Osteocyte (in vitro differentiated cells): Measurements from ENCODE around the gene CCL14. TPM values are rescaled to one million over a fixed set of nuclear protein-coding genes. Genes with fewer than 3 reads are reported as not detected.

Experiments used
- DNase-seq: peaks from one replicate; pipeline ENCODE4 v3.0.0; 2021; ENCODE audit warnings: mixed read lengths; ENCODE audit not compliant: unreplicated experiment; ENCODE audit errors: extremely low spot score
- H3K27ac Mint-ChIP-seq: one replicate; pipeline ENCODE4 v1.8.0; 2021; ENCODE audit warnings: mild to moderate bottlenecking, mixed read lengths; ENCODE audit not compliant: unreplicated experiment
- H3K27me3 Mint-ChIP-seq: one replicate; pipeline ENCODE4 v1.8.0; 2021; ENCODE audit warnings: mixed read lengths; ENCODE audit not compliant: unreplicated experiment
- H3K36me3 Mint-ChIP-seq: one replicate; pipeline ENCODE4 v1.8.0; 2021; ENCODE audit warnings: mixed read lengths; ENCODE audit not compliant: unreplicated experiment
- H3K4me1 Mint-ChIP-seq: one replicate; pipeline ENCODE4 v1.8.0; 2021; ENCODE audit warnings: mixed read lengths; ENCODE audit not compliant: unreplicated experiment
- H3K4me3 Mint-ChIP-seq: one replicate; pipeline ENCODE4 v1.8.0; 2021; ENCODE audit warnings: mild to moderate bottlenecking, moderate library complexity, mixed read lengths; ENCODE audit not compliant: unreplicated experiment
- H3K9me3 Mint-ChIP-seq: one replicate; pipeline ENCODE4 v1.8.0; 2021; ENCODE audit warnings: mixed read lengths; ENCODE audit not compliant: unreplicated experiment
- CTCF ChIP-seq: fragments of 200-600 bp; sonication (generic); IDR thresholded peaks from 2 replicates; pipeline ENCODE4 v1.5.0; 2021; ENCODE audit warnings: antibody characterized with exemption, mild to moderate bottlenecking, moderate library complexity
- total RNA-seq: library from RNA; stranded (reverse); gene quantifications from 2 replicates; pipeline ENCODE4 v1.2.1, GENCODE V29; 2021

Gene CCL14
- total RNA-seq, 1 donor from 2014 or later: not detected

DNA sequence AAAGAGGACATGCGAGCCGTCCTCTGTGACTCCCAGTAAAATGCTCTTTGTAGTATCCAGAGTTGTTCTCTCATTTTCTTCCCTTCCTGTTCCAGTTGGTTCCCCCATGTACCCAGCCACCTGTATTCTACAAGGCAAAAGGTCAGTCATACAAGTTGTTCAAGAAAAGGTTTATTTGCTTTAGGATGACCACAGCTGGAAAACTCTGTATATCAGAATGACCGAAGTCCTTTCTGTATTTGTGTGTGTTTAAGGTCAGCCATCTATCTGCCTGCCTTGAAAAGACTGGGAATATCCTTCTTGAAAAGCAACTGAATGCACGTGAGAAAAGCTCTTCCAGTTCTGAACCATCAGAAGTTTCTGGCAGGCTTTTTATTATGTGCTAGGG is 13.6 kb downstream of the CCL14 start:
- Mint-ChIP-seq H3K36me3 (no peaks in the 10 kb centered on the region), H3K27me3 (peaks cover 11% of the 10 kb centered on the region)

DNA sequence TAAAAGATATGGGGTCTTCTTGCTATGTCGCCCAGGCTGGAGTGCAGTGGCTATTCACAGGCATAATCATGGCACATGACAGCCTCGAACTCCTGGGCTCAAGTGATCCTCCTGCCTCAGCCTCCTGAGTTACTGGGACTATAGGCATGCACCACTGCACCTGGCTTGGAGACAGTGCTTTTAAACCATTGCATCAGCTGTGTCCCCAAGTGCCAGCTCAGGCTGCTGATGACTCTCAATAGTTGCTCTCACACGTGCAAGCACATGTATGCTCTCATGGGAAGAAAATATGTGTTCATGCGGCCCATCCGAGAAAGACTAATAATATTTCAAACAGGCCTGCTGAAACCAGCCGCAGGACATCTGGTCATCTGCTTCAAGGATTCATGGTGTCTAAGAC is 14.0 kb downstream of the CCL14 start:
- DNase-seq: no peak
- no peak for TF ChIP-seq CTCF
- Mint-ChIP-seq H3K9me3 (no peaks in the 10 kb centered on the region), H3K4me1 (peaks cover 3% of the 10 kb centered on the region), H3K27ac (no peak overlapping the region), H3K4me3 (no peak overlapping the region), H3K36me3 (no peaks in the 10 kb centered on the region), H3K27me3 (peaks cover 12% of the 10 kb centered on the region)

More for the DNA sequence above, 13.6 kb downstream of the CCL14 start:
- Mint-ChIP-seq H3K4me1 (peaks cover 3% of the 10 kb centered on the region), H3K9me3 (no peaks in the 10 kb centered on the region), H3K27ac (no peak overlapping the region), H3K4me3 (no peak overlapping the region)
- no peak for DNase-seq
- no peak for TF ChIP-seq CTCF

DNA sequence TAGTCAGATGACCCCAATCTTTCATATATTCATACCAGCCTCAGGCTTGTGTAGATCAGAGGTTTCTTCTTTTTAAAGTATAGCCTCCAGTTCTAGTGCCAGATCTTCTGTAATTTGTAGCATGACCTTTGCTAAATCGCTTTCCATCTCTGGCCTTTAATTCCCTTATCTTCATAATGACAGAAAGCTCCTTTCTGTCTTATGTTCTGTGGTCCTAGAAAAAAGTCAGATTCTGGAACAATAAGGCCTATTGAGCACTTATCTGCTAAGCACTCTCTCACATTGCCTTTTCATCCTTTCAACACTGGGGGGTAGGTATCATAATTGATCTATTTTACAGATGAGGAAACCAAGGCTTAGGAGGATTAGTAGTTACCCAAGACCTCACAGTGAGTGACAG is 14.5 kb downstream of the CCL14 start:
- H3K9me3 Mint-ChIP-seq: no peaks in the 10 kb centered on the region
- H3K4me1 Mint-ChIP-seq: peaks cover 3% of the 10 kb centered on the region
- no peak overlapping the region for H3K27ac Mint-ChIP-seq
- H3K36me3 Mint-ChIP-seq: no peaks in the 10 kb centered on the region
- H3K4me3 Mint-ChIP-seq: no peak overlapping the region
- no peak for DNase-seq
- TF ChIP-seq CTCF: no peak
- H3K27me3 Mint-ChIP-seq: peaks cover 12% of the 10 kb centered on the region

- Mint-ChIP-seq H3K9me3 (no peaks in the 10 kb centered on the region), H3K4me3 (no peak overlapping the region), H3K27ac (no peak overlapping the region), H3K4me1 (peaks cover 3% of the 10 kb centered on the region), H3K36me3 (no peaks in the 10 kb centered on the region), H3K27me3 (peaks cover 22% of the 10 kb centered on the region)
- DNase-seq: no peak
- peak; percentile 85 for TF ChIP-seq CTCF
These were observed 16.8 kb downstream of the CCL14 start for GRCh38 chr17:35969558-35970380.

- Mint-ChIP-seq H3K4me3 (no peak overlapping the region), H3K9me3 (no peaks in the 10 kb centered on the region), H3K4me1 (no peaks in the 10 kb centered on the region), H3K27ac (no peak overlapping the region), H3K27me3 (peaks cover 28% of the 10 kb centered on the region), H3K36me3 (no peaks in the 10 kb centered on the region)
- no peak for TF ChIP-seq CTCF
- no peak for DNase-seq
These were observed 17.9 kb downstream of the CCL14 start for GRCh38 chr17:35968520-35969054.
